HuH-7.5 (cell line): ENCODE data around the gene CAPN14.

Experiments used
- DNase-seq: peaks from one replicate; pipeline ENCODE4 v3.0.0; 2011; ENCODE audit warnings: low spot score

CAPN14 gene, protein sequence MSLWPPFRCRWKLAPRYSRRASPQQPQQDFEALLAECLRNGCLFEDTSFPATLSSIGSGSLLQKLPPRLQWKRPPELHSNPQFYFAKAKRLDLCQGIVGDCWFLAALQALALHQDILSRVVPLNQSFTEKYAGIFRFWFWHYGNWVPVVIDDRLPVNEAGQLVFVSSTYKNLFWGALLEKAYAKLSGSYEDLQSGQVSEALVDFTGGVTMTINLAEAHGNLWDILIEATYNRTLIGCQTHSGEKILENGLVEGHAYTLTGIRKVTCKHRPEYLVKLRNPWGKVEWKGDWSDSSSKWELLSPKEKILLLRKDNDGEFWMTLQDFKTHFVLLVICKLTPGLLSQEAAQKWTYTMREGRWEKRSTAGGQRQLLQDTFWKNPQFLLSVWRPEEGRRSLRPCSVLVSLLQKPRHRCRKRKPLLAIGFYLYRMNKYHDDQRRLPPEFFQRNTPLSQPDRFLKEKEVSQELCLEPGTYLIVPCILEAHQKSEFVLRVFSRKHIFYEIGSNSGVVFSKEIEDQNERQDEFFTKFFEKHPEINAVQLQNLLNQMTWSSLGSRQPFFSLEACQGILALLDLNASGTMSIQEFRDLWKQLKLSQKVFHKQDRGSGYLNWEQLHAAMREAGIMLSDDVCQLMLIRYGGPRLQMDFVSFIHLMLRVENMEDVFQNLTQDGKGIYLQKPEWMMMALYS

DNA sequence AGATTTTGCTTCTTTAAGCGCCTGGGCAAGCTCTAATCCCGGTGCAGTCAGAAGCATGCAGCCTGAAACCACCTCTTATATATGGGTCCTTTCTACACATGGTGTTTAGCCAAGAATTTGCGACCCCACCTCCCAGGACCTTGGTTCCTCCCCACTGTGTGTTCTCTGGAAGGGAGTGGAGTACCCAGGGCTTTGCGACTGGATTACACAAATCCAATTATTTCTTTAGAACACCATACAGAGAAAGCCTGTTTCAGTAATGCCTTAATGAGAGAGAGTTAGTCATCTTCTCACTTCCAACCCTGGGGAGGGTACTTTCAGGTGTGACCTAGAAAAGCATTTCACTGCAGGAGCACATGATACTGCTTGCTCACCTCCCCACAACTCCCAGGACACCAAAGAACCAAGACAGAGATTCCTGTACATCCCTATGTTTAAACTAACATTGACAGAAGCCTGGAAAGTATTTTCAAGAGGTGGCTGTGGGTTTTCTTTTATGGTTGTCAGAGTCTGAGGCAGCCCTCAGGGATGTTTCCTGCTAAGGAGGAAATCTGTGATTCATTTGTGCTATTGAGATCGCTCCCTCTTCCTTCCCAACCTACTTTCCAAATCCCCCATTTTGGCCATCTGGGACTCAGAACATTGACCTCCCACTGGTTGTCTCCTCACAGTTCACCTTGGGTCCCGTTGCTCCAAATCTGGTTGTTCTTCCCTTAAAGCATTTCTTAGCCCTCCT is at the start of gene CAPN14:
Gene CAPN14 (minus strand): TSS at position 51 of the 736 bp plus-strand sequence. CDS start 12,068 bp downstream, outside the sequence.
- DNase-seq: no peak

DNA sequence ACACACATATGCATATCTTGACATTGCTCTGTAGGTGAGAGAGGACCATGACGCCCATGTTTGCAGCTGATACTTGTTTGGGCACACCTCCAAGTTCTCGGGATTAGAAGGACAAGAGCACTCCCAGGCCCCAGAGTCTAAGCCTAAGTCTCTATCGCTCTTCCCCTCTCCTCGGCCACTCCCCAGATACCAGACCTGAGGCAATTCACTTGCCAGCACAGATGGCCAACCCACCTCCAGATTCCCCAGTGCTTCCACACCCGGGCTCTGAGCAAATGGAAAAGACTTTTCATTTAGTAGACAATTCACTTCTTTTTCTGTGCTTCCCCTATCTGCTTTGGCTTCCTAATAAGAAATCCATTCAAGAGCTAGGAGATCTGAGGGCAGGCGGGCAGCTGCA is 49.5 kb upstream of the CAPN14 start:
- no peak for DNase-seq

DNA sequence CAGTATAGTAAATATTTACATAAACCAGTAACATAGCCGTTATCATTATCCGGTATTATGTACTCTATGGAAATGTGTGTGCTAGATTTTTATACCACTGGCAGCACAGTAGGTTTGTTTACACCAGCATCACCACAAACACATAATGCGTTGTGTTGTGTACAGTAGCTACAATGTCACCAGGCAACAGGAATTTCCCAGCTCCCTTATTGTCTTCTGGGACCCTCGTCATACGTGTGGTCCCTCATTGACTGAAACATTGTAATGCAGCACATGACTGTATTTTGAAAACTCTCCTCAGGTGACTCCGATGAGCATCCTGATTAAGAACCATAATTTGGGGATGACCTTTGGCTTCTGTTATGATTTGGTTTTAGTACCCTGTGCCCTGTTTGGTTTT is 47.9 kb upstream of the CAPN14 start:
- DNase-seq: no peak

DNA sequence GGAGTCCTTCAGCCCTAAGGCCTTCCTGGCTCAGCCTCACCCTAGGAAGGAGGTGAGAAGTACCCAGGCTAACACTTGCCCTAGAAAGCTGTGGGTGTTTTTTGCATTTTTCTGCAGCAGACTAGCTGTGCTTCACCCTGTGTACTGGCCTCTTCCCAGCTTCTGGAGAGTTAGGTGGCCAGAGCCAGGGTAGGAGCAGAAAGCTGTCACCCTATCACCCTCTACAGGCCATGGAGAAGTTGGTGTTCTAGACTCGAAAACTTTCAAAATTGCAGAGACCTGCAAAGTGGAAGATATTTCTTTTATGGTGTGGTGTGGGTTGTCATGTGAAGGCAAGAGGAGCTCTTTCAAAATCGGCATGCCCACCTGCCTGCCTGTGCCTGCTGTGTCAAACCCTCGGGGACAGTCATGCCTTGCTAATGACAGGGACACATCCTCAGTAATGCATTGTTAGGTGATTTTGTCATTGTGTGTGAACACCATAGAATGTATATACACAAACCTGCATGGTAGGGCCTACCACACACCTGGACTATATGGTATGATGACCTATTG is 46.4 kb upstream of the CAPN14 start:
- no peak for DNase-seq

DNA sequence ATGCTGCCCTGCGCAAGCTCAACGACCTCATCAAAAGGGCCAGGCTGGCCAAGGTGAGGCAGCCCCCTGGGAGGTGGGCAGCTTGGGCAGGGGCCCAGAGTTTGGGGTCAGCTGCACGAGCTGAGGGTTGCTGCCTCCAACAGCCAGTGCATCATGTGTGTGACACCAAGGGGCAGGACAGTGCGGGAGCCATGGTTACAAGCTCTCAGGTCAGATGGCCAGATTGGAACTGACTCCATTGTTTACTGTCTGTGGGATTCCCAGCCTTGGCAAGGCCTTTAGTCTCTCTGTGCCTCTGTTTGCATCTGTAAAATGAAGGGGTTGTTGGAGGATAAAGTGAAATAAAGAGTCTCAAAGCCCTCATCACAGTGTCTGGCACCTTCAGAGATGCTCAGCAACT is 43.6 kb upstream of the CAPN14 start:
- no peak for DNase-seq

DNA sequence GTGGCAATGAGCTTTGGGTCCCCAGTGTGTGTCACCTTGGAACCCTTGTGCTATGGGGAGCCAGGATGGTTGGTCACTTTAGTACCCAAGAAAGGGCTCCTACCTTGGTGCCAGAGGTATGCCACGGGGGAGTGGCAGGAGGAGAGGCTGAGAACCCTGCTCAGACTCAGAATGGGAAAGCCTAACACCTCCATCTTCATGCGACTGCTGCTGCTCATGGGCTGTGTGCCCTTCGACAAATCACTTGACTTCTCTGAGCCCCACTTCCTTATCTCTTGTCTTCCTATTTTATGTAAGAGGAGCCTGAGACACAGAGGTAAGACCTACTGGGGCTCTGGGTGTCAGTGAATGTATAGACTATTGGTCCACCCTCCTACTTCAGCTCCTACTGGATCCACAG is 41.8 kb upstream of the CAPN14 start:
- DNase-seq: no peak

DNA sequence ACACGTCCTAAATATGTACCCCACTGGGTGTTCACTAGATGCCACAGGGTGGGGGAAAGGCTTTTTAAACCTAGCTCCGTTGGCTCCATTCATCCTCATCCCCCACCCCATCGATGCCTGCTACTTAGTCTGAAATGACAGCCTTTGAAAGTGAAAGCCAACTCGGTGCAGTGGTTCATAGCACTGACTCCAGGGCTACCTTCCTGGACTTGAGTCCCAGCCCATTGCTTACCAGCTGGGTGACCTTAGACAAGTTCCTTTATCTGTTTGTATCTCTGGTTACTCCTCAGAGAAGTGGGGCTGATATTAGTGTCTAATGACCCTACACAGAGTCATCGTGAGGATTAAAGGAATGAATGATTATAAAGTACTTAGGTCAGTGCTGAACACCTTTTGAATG is 41.0 kb upstream of the CAPN14 start:
- DNase-seq: no peak

DNA sequence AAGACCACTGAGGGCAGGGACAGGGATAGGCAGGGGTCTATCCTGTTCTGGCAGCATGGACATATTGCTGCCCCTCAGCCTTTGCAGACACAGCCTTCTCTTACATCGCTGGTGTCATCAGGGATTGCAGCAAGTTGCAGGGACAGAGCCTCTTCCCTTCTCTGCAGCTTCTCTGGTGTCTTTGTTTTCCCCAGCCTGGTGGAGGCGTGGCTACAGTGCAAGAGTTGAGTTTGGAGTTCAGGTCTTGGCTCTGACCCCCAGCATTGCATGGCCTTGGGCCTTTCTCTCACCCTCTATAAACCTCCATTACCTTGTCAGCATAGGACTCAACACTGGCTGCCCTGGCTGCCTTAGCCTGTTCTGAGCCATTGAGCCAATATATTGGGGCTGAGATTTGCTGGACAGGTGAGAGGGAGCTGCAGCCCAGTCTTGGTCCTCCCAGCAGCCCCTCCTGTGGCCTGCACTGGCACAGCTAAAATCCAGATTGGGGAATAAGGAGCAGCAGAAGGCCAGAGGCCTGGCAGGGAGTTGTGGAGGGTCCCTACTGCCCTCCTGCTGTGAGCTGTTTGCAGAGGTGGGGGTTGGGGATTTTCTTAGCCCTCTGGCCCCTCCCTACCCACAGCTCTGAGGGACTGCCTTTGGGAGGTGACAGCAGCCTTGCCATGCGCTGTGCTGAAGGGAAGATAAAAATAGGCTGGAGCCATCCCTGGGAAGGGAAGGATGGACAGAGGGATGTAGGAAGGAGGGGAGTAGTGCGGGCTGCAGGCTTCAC is 39.5 kb upstream of the CAPN14 start:
- no peak for DNase-seq

DNA sequence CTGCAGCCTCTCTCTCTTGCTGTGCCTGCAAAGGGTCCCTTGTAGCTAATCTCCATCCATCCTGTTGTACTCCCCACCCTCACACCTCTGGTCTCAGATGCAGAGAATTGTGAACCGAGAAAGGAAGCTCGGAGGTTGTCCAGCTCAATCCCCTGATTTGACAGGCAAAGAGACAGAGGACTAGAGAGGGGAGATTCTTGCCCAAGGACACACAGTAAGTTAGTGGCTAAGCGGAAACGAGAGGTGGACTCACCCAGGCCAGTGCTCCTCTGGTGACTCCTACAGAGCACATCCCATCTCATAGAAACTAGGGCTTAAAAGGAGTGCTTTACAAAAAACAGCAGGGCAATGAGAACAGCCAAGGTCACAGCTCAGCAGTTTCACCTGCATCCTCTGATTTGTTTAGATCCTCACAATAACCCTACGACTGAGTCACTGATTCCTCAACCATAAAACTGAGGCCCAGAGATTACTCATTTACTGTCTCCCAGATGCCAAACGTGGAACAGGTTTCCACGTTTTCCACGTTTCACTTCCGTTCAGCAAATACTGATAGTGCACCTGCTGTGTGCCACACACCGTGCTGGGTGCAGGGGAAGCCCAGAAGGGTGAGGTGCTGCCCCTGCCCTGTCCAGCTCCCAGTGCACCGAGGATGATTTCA is 38.7 kb upstream of the CAPN14 start:
- DNase-seq: no peak

DNA sequence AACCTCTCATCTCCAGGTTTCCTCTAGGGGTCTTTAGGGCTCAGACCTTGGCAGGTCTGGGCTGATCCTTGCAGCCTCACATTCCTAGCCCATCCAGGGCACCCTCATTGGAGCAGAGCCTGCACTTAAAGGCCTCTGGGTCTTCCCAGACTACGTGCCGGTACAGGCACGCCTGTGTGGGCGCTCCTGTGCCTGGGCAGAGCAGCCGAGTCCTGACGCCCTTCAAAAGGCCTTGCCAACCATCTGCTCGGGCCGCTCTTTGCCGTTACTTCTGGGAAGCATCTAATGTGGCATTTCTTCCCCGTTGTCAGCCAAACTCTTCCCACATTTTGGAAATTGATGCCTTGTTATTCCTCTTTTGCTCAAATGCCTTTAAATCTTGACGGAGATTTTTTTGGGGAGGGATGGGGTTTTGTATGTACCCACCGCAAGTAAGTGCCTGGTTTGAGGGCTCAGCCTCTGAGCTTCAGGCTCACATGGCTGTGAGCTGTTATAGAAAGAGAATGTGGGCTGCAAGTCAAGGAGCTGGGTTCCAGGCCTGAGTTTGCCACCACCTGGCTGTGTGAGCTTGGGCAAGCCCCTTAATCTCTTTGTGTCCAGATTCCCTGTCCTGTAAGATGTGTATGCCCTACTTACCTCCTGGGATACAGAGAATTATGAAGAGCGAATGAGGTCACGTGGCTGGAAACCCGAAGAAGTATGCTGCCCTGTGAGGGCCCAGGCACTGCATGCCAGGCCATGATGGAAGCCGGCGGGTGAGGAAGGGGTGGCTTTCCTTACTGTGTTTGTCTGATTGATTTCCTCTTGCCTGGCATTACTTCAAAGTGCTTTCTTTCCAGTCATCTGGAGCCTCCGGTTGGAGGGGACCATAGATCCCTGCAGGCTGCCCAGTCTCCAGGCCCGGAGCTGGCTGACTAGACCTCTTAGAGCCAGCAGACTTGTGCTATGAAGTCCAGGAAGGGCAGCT is 37.2 kb upstream of the CAPN14 start:
- DNase-seq: no peak

DNA sequence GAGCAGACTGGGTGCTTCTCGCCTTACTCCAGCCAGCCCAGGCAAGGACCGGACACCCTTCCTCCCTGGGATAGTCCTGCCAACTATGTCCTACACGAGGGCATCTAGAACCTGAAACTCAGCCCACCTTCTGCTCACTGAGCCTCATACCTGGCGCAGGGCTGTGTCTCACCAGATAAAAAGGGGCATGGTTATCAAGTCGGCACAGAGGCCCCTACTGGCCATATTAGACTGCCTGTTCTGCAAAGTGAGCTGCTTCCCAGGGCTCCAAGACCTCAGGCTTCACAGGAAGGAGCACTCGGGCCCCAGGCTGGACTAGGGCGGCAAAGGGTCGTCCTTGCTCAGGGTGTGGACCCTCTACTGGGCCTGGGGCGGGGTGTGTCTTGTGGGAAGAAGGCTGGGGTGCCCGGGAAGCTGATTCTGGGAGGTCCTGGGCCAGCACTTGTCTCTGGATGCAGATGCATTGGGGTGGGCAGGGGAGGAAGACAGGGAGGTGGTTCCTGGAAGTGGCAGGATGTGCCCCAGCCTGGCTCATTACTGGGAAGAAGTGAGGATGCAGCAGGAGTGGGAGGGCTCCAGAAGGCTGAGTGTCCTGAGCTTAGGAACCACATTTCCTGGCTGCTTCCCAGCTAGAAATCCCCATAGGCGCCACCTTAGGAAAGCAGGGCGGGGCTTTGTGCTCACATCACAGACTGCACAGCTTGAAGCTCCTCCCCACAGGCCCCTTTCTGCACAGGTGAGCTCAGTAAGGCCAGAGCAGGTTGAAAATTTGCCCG is 36.2 kb upstream of the CAPN14 start:
- DNase-seq: no peak

DNA sequence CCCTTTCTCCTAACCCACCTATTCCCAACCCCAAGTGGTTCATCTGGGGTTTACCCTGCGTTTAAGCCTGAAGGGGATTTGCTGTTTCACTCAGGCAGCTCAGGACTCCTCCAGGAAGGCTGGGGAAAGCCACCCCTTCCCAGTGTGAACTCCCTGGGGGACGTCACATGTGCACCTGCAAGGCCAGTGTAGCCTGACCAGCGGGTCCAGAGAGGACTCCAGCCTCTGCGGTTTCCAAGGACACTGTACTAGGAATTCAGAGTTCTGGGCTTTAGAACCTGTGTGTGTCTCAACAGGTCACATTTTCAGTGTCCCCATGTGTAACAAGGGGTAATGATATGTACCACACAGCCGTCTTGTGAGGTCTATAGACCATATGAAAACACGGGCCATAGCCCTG is 34.5 kb upstream of the CAPN14 start:
- no peak for DNase-seq

DNA sequence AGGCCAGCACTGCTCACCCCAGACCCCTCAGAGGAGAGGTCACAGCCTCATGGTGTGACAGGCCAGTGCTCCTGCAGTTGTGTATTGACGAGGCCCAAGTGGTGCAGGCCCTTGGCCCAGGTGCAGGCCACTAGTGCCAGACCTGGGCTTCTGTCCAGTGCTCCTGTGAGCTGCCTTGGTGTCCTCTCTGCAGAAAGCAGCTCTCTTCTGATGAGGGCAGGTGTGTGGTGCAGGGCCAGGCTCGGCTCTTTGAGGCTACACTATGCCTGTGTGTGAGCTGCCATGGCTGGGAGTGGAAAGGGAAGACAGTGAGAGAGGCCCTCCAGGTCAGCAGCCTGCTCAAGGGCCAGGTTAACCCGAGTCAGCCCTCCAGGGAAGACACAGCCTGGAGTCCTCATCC is 33.7 kb upstream of the CAPN14 start:
- no peak for DNase-seq

DNA sequence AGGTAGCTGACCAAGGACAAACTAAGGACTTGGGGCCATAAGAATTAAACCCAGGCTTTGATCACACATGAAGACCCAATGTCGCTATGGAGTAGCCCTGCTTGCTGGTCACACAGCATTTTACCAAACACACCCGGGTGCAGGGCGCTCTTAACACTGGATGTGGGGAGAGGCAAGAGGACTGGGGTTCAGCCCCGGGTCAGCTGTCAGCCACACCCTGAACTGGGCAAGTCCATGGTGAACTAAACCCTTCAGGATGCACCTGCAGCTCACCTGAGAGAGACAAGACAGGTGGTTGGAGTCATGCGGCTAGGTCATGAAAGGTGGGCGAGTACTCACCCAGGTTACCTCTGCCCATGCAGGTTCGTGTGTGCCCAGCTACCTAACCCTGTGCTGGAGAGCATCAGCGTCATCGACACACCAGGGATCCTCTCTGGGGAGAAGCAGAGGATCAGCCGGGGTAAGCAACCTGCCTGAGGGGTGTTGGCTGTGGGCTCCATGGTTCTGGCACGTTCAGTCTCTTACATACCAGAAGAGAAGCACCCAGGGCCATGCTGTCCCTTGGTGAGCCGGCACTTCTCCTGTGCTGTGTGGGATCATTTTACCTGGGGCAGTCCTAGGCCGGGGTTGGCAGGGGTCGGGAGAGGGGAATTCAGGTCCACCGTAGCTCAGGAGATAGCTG is 31.8 kb upstream of the CAPN14 start:
- DNase-seq: no peak

DNA sequence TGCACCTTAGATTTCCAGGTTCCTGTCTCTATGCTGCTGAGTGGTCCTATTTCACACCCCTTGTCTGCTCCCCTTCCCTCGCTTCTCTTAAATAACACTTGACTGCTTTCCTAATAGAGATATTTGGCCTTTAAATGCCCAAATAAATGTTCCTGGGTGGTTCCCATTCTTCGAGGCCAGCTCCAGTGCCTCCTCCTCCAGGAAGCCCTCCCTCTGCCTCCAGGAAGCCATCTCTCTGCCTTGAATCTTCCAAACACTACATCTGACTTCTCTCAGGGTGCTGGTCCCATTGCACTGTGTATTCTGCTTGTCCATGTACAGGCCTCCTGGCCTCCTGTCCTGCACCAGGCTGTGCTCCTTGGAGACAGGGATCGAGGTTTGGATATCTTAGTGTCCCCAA is 30.8 kb upstream of the CAPN14 start:
- no peak for DNase-seq

DNA sequence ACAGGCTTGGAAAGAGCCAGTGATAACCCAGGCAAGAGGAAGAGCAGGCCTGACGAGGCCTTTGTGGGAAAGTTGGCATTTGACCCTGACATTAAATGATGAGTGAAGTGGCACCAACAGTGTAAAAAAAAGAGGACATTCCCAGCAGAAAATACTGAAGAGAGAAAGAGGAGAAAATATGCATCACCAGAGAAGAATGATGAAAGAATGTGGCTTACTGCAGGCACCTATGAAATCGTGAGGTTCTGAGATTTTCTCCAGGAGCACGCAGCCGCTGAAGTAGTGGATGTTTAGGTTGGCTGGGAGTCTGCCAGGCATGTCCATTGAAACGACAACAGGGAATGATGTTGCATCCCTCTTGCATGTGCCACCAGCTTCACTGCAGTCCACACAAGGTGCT is 30.4 kb upstream of the CAPN14 start:
- no peak for DNase-seq

DNA sequence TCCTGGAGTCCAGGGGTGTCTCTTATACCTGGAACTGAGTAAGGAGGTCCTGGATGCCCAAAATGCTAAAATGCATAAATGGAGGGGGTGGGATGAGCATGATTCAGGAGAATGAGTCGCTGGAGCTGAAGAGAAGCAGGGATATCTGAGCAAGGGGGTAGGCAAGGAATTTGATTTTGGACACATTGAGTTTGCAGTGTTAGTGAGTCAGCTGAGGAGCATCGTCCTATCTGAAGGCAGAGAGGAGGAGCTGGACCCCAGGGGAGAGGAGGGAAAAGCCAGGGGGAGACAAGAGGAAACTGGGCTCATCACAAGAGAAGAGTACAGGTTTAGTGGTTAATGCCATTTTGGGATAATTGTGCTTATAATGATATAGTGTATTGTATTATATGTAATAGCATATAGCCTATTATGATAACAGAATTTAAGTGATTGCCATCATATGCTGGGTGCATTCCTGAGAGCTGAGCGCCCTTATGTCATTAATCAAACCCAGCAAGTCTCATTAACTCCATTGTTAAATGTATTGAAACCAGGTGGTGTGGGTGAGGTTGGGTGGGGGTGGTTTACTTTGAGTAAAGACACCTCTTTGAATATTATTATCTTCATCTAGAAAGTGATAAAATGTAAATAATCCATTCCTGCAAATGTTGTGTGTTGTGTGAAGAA is 29.0 kb upstream of the CAPN14 start:
- no peak for DNase-seq

DNA sequence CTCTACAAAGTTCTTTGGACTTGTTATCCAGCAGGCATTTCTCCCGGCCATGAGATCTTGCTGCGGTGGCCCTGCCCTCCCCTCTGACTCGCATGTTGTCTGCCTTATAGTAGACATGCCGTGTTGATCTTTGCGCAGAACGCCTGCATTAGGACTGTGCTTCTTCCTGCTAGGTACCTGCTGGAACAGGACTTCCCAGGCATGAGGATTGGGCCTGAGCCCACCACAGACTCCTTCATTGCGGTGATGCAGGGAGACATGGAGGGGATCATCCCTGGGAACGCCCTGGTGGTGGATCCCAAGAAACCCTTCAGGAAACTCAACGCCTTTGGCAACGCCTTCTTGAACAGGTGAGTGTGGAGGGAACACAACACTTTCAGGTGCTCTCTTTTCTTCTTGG is 26.8 kb upstream of the CAPN14 start:
- no peak for DNase-seq
